CD14-positive monocyte (primary cell): ENCODE results near the gene C1orf105. TPM values are rescaled to one million over a fixed set of nuclear protein-coding genes. Genes with fewer than 3 reads are reported as not detected.

Experiments used
- DNase-seq, 3 donors: peaks; one replicate each; pipeline ENCODE4 v3.0.0-alpha.2; 2011 to 2022
- H2AFZ ChIP-seq: 2 replicates; pipeline ENCODE4 v1.6.0; 2012; ENCODE audit warnings: mild to moderate bottlenecking, low read depth, low read length, inconsistent platforms; ENCODE audit not compliant: insufficient read depth, poor library complexity, severe bottlenecking
- H3K27ac ChIP-seq, 2 donors: 1 replicate in 1 of 2; 2 replicates in 1 of 2; pipeline ENCODE4 v1.5.1; 2012 to 2013; ENCODE audit warnings: low read length in 2 of 2, control low read depth in 1 of 2, inconsistent platforms in 1 of 2, low read depth in 1 of 2, mild to moderate bottlenecking in 1 of 2
- H3K27me3 ChIP-seq, 2 donors: one replicate each; pipeline versions ENCODE4 v1.6.0 to v1.6.1; 2011 to 2013; ENCODE audit warnings: low read length in 2 of 2; ENCODE audit not compliant: control insufficient read depth in 2 of 2, insufficient read depth in 2 of 2
- H3K36me3 ChIP-seq, 2 donors: replicated peaks in 1 of 2; 1 replicate in 1 of 2; 2 replicates in 1 of 2; pipeline versions ENCODE4 v1.5.1 to v1.6.1; 2012 to 2013; ENCODE audit warnings: low read length in 2 of 2, control low read depth in 1 of 2, inconsistent platforms in 1 of 2, mild to moderate bottlenecking in 1 of 2; ENCODE audit not compliant: insufficient read depth in 2 of 2, control insufficient read depth in 1 of 2
- H3K4me1 ChIP-seq, 2 donors: 1 replicate in 1 of 2; 2 replicates in 1 of 2; pipeline versions ENCODE4 v1.5.1 to v1.6.1; 2012 to 2013; ENCODE audit warnings: low read length in 2 of 2, control low read depth in 1 of 2, inconsistent platforms in 1 of 2, mild to moderate bottlenecking in 1 of 2, moderate library complexity in 1 of 2; ENCODE audit not compliant: insufficient read depth in 2 of 2, control insufficient read depth in 1 of 2
- H3K4me2 ChIP-seq: replicated peaks from 2 replicates; pipeline ENCODE3; 2012; ENCODE audit warnings: low read length, moderate library complexity, mild to moderate bottlenecking; ENCODE audit not compliant: poor library complexity, severe bottlenecking; ENCODE audit errors: extremely low read depth
- H3K4me3 ChIP-seq, 3 experiments: fragments of 200-600 bp in 1 of 3; sonication (generic) in 1 of 3; replicated peaks in 1 of 3; 1 replicate in 2 of 3; 2 replicates in 1 of 3; pipeline ENCODE4 v1.5.1; 2011 to 2013; ENCODE audit warnings: low read length in 3 of 3, mild to moderate bottlenecking in 3 of 3, control low read depth in 2 of 3, low read depth in 2 of 3, inconsistent platforms in 1 of 3, moderate library complexity in 1 of 3
- H3K79me2 ChIP-seq: 2 replicates; pipeline ENCODE4 v1.6.0; 2012; ENCODE audit warnings: mild to moderate bottlenecking, control low read depth, inconsistent platforms, low read length, moderate library complexity; ENCODE audit not compliant: insufficient read depth
- H3K9ac ChIP-seq: 2 replicates; pipeline ENCODE4 v1.6.0; 2017; ENCODE audit warnings: low read length, mild to moderate bottlenecking; ENCODE audit not compliant: insufficient read depth, poor library complexity, severe bottlenecking
- H3K9me3 ChIP-seq, 2 donors: replicated peaks in 1 of 2; 1 replicate in 1 of 2; 2 replicates in 1 of 2; pipeline versions ENCODE4 v1.5.1 to v1.6.1; 2012 to 2013; ENCODE audit warnings: low read length in 2 of 2, control low read depth in 1 of 2; ENCODE audit not compliant: control insufficient read depth in 1 of 2, insufficient read depth in 1 of 2
- H4K20me1 ChIP-seq: 2 replicates; pipeline ENCODE4 v1.6.0; 2012; ENCODE audit warnings: mild to moderate bottlenecking, low read length, control low read depth, moderate library complexity; ENCODE audit not compliant: insufficient read depth
- H3K27ac Mint-ChIP-seq, 7 donors: one replicate each; pipeline ENCODE4 v1.8.0; 2020; ENCODE audit warnings: mild to moderate bottlenecking in 7 of 7, mixed read lengths in 7 of 7, moderate library complexity in 6 of 7, inconsistent platforms in 2 of 7
- H3K27me3 Mint-ChIP-seq, 3 donors: one replicate each; pipeline ENCODE4 v1.8.0; 2021 to 2022; ENCODE audit warnings: low read depth in 3 of 3, mild to moderate bottlenecking in 3 of 3, mixed read lengths in 3 of 3, moderate library complexity in 3 of 3, inconsistent platforms in 1 of 3
- H3K36me3 Mint-ChIP-seq, 2 donors: one replicate each; pipeline ENCODE4 v1.8.0; 2020; ENCODE audit warnings: mixed read lengths in 2 of 2, inconsistent platforms in 1 of 2, mild to moderate bottlenecking in 1 of 2
- H3K4me1 Mint-ChIP-seq: one replicate; pipeline ENCODE4 v1.8.0; 2020; ENCODE audit warnings: mild to moderate bottlenecking, mixed read lengths
- H3K4me3 Mint-ChIP-seq, 2 donors: one replicate each; pipeline ENCODE4 v1.8.0; 2020; ENCODE audit warnings: mild to moderate bottlenecking in 2 of 2, mixed read lengths in 2 of 2, moderate library complexity in 1 of 2
- H3K9me3 Mint-ChIP-seq, 7 donors: one replicate each; pipeline ENCODE4 v1.8.0; 2020 to 2022; ENCODE audit warnings: mixed read lengths in 7 of 7, mild to moderate bottlenecking in 6 of 7, moderate library complexity in 6 of 7, inconsistent platforms in 2 of 7
- WGBS: methylation state at CpG from one replicate; pipeline ENCODE4 v1.1.5; 2013; ENCODE audit warnings: missing lambda C conversion rate; ENCODE audit not compliant: insufficient coverage; 5-methylcytosine and 5-hydroxymethylcytosine counted together
- intact Hi-C, 2 donors: fragments of 100-400 bp; cut with micrococcal nuclease; formaldehyde crosslinking; loops; one replicate each; pipeline versions ENCODE4 v1.15.0 to v1.15.1; 2023
- polyA plus RNA-seq, 3 donors: library from polyadenylated mRNA; depleted of rRNA in 1 of 3; unstranded in 2 of 3; stranded (reverse) in 1 of 3; fragments of 300-500 nt in 2 of 3; fragments of >200 nt in 1 of 3; fragmentation: Illumina TruSeq in 2 of 3; gene quantifications; 1 replicate in 2 of 3; 2 replicates in 1 of 3; pipeline ENCODE4 v1.2.3, GENCODE V29; 2012 to 2021
- TF ChIP-seq, protein P1 (sequence below): fragments of 200-600 bp; IDR thresholded peaks from one replicate; pipeline ENCODE4 v1.8.0; 2022; ENCODE audit warnings: antibody characterized with exemption, mild to moderate bottlenecking

The C1orf105 gene
- polyA plus RNA-seq, 3 donors: not detected

GRCh38 chr1:172478485-172478884 is 58.0 kb downstream of the C1orf105 start:
- no peaks in the 10 kb centered on the region for H3K36me3 Mint-ChIP-seq
- Histone ChIP-seq H3K4me3 (no peak overlapping the region), H3K27me3 (no peaks in the 10 kb centered on the region), H2AFZ (no peak overlapping the region), H3K9me3 (no peaks in the 10 kb centered on the region), H3K4me1 (peaks cover 7 to 17% of the 10 kb centered on the region in 2 donors), H3K36me3 (no peaks in the 10 kb centered on the region), H3K79me2 (no peaks in the 10 kb centered on the region), H4K20me1 (no peaks in the 10 kb centered on the region), H3K4me2 (no peak overlapping the region), H3K27ac (no peak overlapping the region), H3K9ac (no peak overlapping the region)
- no peak overlapping the region for H3K4me3 Mint-ChIP-seq
- no peak overlapping the region for H3K27ac Mint-ChIP-seq
- H3K9me3 Mint-ChIP-seq: peaks cover 0 to 5% (median 2%) of the 10 kb centered on the region in 7 donors
- H3K27me3 Mint-ChIP-seq: peaks cover 0 to 1% (median 0%) of the 10 kb centered on the region in 3 donors
- peaks cover 31% of the 10 kb centered on the region for H3K4me1 Mint-ChIP-seq
- TF ChIP-seq, protein P1, sequence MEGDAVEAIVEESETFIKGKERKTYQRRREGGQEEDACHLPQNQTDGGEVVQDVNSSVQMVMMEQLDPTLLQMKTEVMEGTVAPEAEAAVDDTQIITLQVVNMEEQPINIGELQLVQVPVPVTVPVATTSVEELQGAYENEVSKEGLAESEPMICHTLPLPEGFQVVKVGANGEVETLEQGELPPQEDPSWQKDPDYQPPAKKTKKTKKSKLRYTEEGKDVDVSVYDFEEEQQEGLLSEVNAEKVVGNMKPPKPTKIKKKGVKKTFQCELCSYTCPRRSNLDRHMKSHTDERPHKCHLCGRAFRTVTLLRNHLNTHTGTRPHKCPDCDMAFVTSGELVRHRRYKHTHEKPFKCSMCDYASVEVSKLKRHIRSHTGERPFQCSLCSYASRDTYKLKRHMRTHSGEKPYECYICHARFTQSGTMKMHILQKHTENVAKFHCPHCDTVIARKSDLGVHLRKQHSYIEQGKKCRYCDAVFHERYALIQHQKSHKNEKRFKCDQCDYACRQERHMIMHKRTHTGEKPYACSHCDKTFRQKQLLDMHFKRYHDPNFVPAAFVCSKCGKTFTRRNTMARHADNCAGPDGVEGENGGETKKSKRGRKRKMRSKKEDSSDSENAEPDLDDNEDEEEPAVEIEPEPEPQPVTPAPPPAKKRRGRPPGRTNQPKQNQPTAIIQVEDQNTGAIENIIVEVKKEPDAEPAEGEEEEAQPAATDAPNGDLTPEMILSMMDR: no peak
- intact Hi-C loops: no loop called here
- DNase-seq: no peak

- peaks cover 0 to 4% of the 10 kb centered on the region in 2 donors for H3K9me3 ChIP-seq
- H3K9ac ChIP-seq: no peak overlapping the region
- 80% methylated on average over 1 of the region's 3 CpGs for WGBS
- Mint-ChIP-seq H3K4me3 (no peak overlapping the region), H3K9me3 (peaks cover 0 to 8% (median 3%) of the 10 kb centered on the region in 7 donors), H3K27me3 (peaks cover 0 to 1% (median 0%) of the 10 kb centered on the region in 3 donors), H3K36me3 (no peaks in the 10 kb centered on the region), H3K27ac (no peak overlapping the region), H3K4me1 (peaks cover 22% of the 10 kb centered on the region)
- H3K4me3 ChIP-seq: no peak overlapping the region
- H3K36me3 ChIP-seq: no peaks in the 10 kb centered on the region
- H4K20me1 ChIP-seq: no peaks in the 10 kb centered on the region
- H3K4me1 ChIP-seq: peaks cover 6 to 7% of the 10 kb centered on the region in 2 donors
- no peak for DNase-seq
- no peaks in the 10 kb centered on the region for H3K27me3 ChIP-seq
- no peak overlapping the region for H3K4me2 ChIP-seq
- intact Hi-C loops: no loop called here
- H3K79me2 ChIP-seq: no peaks in the 10 kb centered on the region
- TF ChIP-seq, protein P1: no peak
- H2AFZ ChIP-seq: no peak overlapping the region
- H3K27ac ChIP-seq: no peak overlapping the region
These were observed 59.9 kb downstream of the C1orf105 start for GRCh38 chr1:172480431-172480830.
